Endothelial cell (in vitro differentiated cells): ENCODE data around the gene CTTNBP2NL. TPM values are rescaled to one million over a fixed set of nuclear protein-coding genes. Genes with fewer than 3 reads are reported as not detected.
A peak's percentile ranks its signal among the peaks of the same experiment; 100 is the strongest.

Experiments
- DNase-seq: peaks from one replicate; pipeline ENCODE4 v3.0.0; 2021; ENCODE audit warnings: low spot score
- H3K27ac Mint-ChIP-seq: one replicate; pipeline ENCODE4 v1.8.0; 2021; ENCODE audit warnings: mixed read lengths, inconsistent platforms; ENCODE audit not compliant: unreplicated experiment
- H3K27me3 Mint-ChIP-seq: one replicate; pipeline ENCODE4 v1.8.0; 2021; ENCODE audit warnings: mild to moderate bottlenecking, moderate library complexity, mixed read lengths, inconsistent platforms; ENCODE audit not compliant: unreplicated experiment
- H3K36me3 Mint-ChIP-seq: one replicate; pipeline ENCODE4 v1.8.0; 2021; ENCODE audit warnings: mild to moderate bottlenecking, low read depth, mixed read lengths, inconsistent platforms; ENCODE audit not compliant: unreplicated experiment
- H3K4me1 Mint-ChIP-seq: one replicate; pipeline ENCODE4 v1.8.0; 2021; ENCODE audit warnings: mild to moderate bottlenecking, mixed read lengths, inconsistent platforms; ENCODE audit not compliant: unreplicated experiment
- H3K4me3 Mint-ChIP-seq: one replicate; pipeline ENCODE4 v1.8.0; 2021; ENCODE audit warnings: mild to moderate bottlenecking, mixed read lengths, inconsistent platforms; ENCODE audit not compliant: unreplicated experiment
- H3K9me3 Mint-ChIP-seq: one replicate; pipeline ENCODE4 v1.8.0; 2021; ENCODE audit warnings: mixed read lengths, inconsistent platforms; ENCODE audit not compliant: unreplicated experiment
- CTCF ChIP-seq: fragments of 200-600 bp; sonication (generic); IDR thresholded peaks from one replicate; pipeline ENCODE4 v1.5.0; 2021; ENCODE audit warnings: antibody characterized with exemption; ENCODE audit not compliant: unreplicated experiment
- total RNA-seq: library from RNA; stranded (reverse); fragmentation: NEBNext Ultra II Directional; extraction: Animal tissue kit (Norgen Biotek cat#: 25700); gene quantifications from one replicate; pipeline ENCODE4 v1.2.1, GENCODE V29; 2021; ENCODE audit not compliant: unreplicated experiment

The CTTNBP2NL gene
- total RNA-seq, 1 donor from 2014 or later: 84.0 TPM

GRCh38 chr1:112406771-112407170 is 10.8 kb downstream of the CTTNBP2NL start:
- DNase-seq: no peak
- TF ChIP-seq CTCF: no peak
- Mint-ChIP-seq H3K4me1 (peaks cover 14% of the 10 kb centered on the region), H3K27me3 (no peaks in the 10 kb centered on the region), H3K27ac (no peak overlapping the region), H3K36me3 (peaks cover 3% of the 10 kb centered on the region), H3K9me3 (no peaks in the 10 kb centered on the region), H3K4me3 (no peak overlapping the region)

- Mint-ChIP-seq H3K27ac (no peak overlapping the region), H3K9me3 (no peaks in the 10 kb centered on the region), H3K36me3 (peaks cover 8% of the 10 kb centered on the region), H3K27me3 (no peaks in the 10 kb centered on the region), H3K4me1 (peaks cover 1% of the 10 kb centered on the region), H3K4me3 (no peak overlapping the region)
- no peak for DNase-seq
- TF ChIP-seq CTCF: no peak
Measured at GRCh38 chr1:112409414-112409813, 13.4 kb downstream of the CTTNBP2NL start.

- Mint-ChIP-seq H3K4me3 (no peak overlapping the region), H3K36me3 (peaks cover 11% of the 10 kb centered on the region), H3K27me3 (no peaks in the 10 kb centered on the region), H3K9me3 (no peaks in the 10 kb centered on the region), H3K4me1 (no peaks in the 10 kb centered on the region), H3K27ac (no peak overlapping the region)
- no peak for DNase-seq
- no peak for TF ChIP-seq CTCF
Measured at GRCh38 chr1:112410673-112411072, 14.7 kb downstream of the CTTNBP2NL start.

- no peak for DNase-seq
- no peaks in the 10 kb centered on the region for H3K27me3 Mint-ChIP-seq
- peaks cover 26% of the 10 kb centered on the region for H3K36me3 Mint-ChIP-seq
- no peak overlapping the region for H3K4me3 Mint-ChIP-seq
- no peaks in the 10 kb centered on the region for H3K9me3 Mint-ChIP-seq
- no peak overlapping the region for H3K27ac Mint-ChIP-seq
- no peak for TF ChIP-seq CTCF
- no peaks in the 10 kb centered on the region for H3K4me1 Mint-ChIP-seq
Measured at GRCh38 chr1:112417271-112417670, 21.3 kb downstream of the CTTNBP2NL start.

- peak overlapping the region; percentile 4 for H3K27ac Mint-ChIP-seq
Measured at GRCh38 chr1:112418099-112418892, 22.3 kb downstream of the CTTNBP2NL start.

More at GRCh38 chr1:112418099-112418892, 22.3 kb downstream of the CTTNBP2NL start:
- no peak for TF ChIP-seq CTCF
- no peak for DNase-seq
- Mint-ChIP-seq H3K9me3 (no peaks in the 10 kb centered on the region), H3K4me3 (no peak overlapping the region), H3K27me3 (no peaks in the 10 kb centered on the region), H3K36me3 (peaks cover 27% of the 10 kb centered on the region), H3K4me1 (no peaks in the 10 kb centered on the region)
